ENCODE data around the gene ZNF311. TPM values are rescaled to one million over a fixed set of nuclear protein-coding genes. Genes with fewer than 3 reads are reported as not detected.
A peak's percentile ranks its signal among the peaks of the same experiment; 100 is the strongest.
"Not testable (repeated sequence)": the region's sequence is repeated elsewhere in the genome, so short reads cannot be mapped to it uniquely, and the experiment has no call there.

The ZNF311 gene
- total RNA-seq, 1 donor from 2014 or later, result 0.52 TPM

DNA sequence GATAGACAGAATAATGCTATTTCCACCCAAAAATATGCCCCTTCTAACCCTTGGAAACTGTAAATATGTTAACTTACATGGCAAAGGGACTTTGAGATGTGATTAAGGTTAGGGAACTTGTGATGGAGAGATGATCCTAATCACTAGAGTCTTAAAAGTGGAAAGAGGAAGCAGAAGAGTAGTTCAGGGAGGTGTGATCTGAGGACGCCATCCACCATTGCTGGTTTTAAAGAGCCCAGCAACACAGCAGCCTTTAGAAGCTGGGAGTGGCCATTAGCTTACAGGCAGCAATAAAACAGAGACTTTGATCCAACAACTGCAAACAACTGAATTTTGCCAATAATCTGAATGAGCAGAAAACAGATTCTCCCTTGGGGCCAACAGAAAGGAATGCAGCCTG, 30.6 kb downstream of the ZNF311 start:
- Mint-ChIP-seq H3K27me3 (ENCODE audit: low read depth) (peaks cover 1% of the 10 kb centered on the region), H3K36me3 (ENCODE audit: low read depth) (no peaks in the 10 kb centered on the region), H3K4me3 (ENCODE audit: unreplicated experiment) (no peak overlapping the region), H3K4me1 (ENCODE audit: low read depth) (peaks cover 8% of the 10 kb centered on the region), H3K27ac (ENCODE audit: unreplicated experiment) (no peak overlapping the region), H3K9me3 (ENCODE audit: low read depth) (peaks cover 3% of the 10 kb centered on the region)
- DNase-seq (ENCODE audit: low spot score), result no peak
- TF ChIP-seq CTCF (IDR thresholded peaks at IDR 0.05), result no peak

DNA sequence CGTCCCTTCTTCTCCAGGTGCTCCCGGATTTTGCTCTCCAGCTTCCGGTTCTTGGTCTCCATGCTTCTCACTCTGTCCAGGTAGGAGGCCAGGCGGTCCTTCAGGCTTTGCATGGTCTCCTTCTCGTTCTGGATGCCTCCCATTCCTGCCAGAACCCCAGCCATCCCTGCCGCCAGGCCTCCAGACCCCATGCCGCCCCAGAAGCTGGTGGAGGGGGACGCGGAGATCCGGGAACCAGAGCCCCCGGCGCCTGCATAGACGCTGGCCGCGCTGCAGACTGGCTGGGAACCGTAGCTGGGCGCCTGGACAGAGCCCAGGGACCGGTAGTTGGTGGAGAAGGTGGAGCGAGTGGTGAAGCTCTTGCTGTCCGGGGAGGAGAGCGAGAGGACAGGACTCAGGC, 35.1 kb downstream of the ZNF311 start:
- H3K27me3 Mint-ChIP-seq (ENCODE audit: low read depth), result peaks cover 18% of the 10 kb centered on the region
- H3K27ac Mint-ChIP-seq (ENCODE audit: unreplicated experiment); H3K36me3 Mint-ChIP-seq (ENCODE audit: low read depth); H3K4me3 Mint-ChIP-seq (ENCODE audit: unreplicated experiment); H3K4me1 Mint-ChIP-seq (ENCODE audit: low read depth): not testable (repeated sequence)
- peak; percentile 87 for DNase-seq (ENCODE audit: low spot score)
- H3K9me3 Mint-ChIP-seq (ENCODE audit: low read depth), result peaks cover 29% of the 10 kb centered on the region

GRCh38 chr6:28969129-28969528, 36.0 kb downstream of the ZNF311 start:
- peak; percentile 58 for DNase-seq (ENCODE audit: low spot score)
- Mint-ChIP-seq H3K36me3 (ENCODE audit: low read depth) (peaks cover 2% of the 10 kb centered on the region), H3K4me1 (ENCODE audit: low read depth) (no peaks in the 10 kb centered on the region), H3K27me3 (ENCODE audit: low read depth) (peaks cover 20% of the 10 kb centered on the region), H3K4me3 (ENCODE audit: unreplicated experiment) (no peak overlapping the region), H3K9me3 (ENCODE audit: low read depth) (peaks cover 31% of the 10 kb centered on the region), H3K27ac (ENCODE audit: unreplicated experiment) (no peak overlapping the region)
- TF ChIP-seq CTCF (IDR thresholded peaks at IDR 0.05), result no peak

DNA sequence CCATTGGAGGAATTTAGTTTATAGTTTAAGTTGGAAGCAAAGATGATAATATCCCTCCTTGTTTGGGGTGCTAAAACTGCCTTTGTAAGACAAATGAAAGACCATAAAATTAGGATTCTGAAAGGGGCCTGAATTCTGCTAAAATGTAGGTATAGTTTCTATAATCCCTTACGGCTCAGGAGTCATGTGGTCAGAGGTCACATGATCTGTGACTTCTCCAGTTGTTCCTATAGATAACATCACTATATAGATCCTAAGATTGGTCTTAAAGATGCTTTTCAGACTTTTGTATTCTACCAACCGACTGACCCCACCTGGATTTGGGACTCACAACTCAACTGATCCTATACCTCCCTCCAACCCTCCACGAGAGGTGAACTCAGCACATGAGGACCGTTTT, 36.6 kb downstream of the ZNF311 start:
- no peaks in the 10 kb centered on the region for H3K4me1 Mint-ChIP-seq (ENCODE audit: low read depth)
- peaks cover 2% of the 10 kb centered on the region for H3K36me3 Mint-ChIP-seq (ENCODE audit: low read depth)
- H3K4me3 Mint-ChIP-seq (ENCODE audit: unreplicated experiment), result no peak overlapping the region
- no peak for TF ChIP-seq CTCF (IDR thresholded peaks at IDR 0.05)
- DNase-seq (ENCODE audit: low spot score), result no peak
- H3K9me3 Mint-ChIP-seq (ENCODE audit: low read depth), result peaks cover 32% of the 10 kb centered on the region
- H3K27ac Mint-ChIP-seq (ENCODE audit: unreplicated experiment), result no peak overlapping the region
- peaks cover 22% of the 10 kb centered on the region for H3K27me3 Mint-ChIP-seq (ENCODE audit: low read depth)

GRCh38 chr6:28965706-28966105, 39.4 kb downstream of the ZNF311 start:
- Mint-ChIP-seq H3K27me3 (ENCODE audit: low read depth) (peaks cover 22% of the 10 kb centered on the region), H3K4me1 (ENCODE audit: low read depth) (no peaks in the 10 kb centered on the region), H3K27ac (ENCODE audit: unreplicated experiment) (no peak overlapping the region), H3K9me3 (ENCODE audit: low read depth) (peaks cover 32% of the 10 kb centered on the region), H3K4me3 (ENCODE audit: unreplicated experiment) (no peak overlapping the region), H3K36me3 (ENCODE audit: low read depth) (peaks cover 2% of the 10 kb centered on the region)
- TF ChIP-seq CTCF (IDR thresholded peaks at IDR 0.05), result no peak
- no peak for DNase-seq (ENCODE audit: low spot score)

GRCh38 chr6:28960846-28961500, 44.1 kb downstream of the ZNF311 start:
- H3K27ac Mint-ChIP-seq (ENCODE audit: unreplicated experiment), result no peak overlapping the region

DNA sequence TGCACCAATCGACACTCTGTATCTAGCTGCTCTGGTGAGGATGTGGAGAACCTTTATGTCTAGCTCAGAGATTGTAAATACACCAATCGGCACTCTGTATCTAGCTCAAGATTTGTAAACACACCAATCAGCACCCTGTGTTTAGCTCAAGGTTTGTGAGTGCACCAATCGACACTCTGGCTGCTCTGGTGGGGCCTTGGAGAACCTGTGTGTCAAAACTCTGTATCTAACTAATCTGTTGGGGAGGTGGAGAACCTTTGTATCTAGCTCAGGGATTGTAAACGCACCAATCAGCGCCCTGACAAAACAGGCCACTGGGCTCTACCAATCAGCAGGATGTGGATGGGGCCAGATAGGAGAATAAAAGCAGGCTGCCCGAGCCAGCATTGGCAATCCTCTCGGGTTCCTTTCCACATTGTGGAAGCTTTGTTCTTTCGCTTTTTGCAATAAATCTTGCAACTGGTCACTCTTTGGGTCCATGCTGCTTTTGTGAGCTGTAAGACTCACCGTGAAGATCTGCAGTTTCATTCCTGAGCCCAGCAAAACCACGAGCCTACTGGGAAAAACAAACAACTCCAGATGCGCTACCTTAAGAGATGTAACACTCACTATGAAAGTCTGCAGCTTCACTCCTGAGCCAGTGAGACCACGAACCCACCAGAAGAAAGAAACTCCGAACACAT, 46.4 kb downstream of the ZNF311 start:
- not testable (repeated sequence) for H3K36me3 Mint-ChIP-seq (ENCODE audit: low read depth); H3K27me3 Mint-ChIP-seq (ENCODE audit: low read depth); H3K4me3 Mint-ChIP-seq (ENCODE audit: unreplicated experiment); DNase-seq (ENCODE audit: low spot score); H3K27ac Mint-ChIP-seq (ENCODE audit: unreplicated experiment); H3K9me3 Mint-ChIP-seq (ENCODE audit: low read depth); H3K4me1 Mint-ChIP-seq (ENCODE audit: low read depth)

More at GRCh38 chr6:28960846-28961500, 44.1 kb downstream of the ZNF311 start:
- Mint-ChIP-seq H3K4me1 (ENCODE audit: low read depth) (no peaks in the 10 kb centered on the region), H3K27me3 (ENCODE audit: low read depth) (peaks cover 15% of the 10 kb centered on the region), H3K36me3 (ENCODE audit: low read depth) (no peaks in the 10 kb centered on the region), H3K4me3 (ENCODE audit: unreplicated experiment) (no peak overlapping the region), H3K9me3 (ENCODE audit: low read depth) (peaks cover 4% of the 10 kb centered on the region)
- no peak for DNase-seq (ENCODE audit: low spot score)
- TF ChIP-seq CTCF (IDR thresholded peaks at IDR 0.05), result no peak

DNA sequence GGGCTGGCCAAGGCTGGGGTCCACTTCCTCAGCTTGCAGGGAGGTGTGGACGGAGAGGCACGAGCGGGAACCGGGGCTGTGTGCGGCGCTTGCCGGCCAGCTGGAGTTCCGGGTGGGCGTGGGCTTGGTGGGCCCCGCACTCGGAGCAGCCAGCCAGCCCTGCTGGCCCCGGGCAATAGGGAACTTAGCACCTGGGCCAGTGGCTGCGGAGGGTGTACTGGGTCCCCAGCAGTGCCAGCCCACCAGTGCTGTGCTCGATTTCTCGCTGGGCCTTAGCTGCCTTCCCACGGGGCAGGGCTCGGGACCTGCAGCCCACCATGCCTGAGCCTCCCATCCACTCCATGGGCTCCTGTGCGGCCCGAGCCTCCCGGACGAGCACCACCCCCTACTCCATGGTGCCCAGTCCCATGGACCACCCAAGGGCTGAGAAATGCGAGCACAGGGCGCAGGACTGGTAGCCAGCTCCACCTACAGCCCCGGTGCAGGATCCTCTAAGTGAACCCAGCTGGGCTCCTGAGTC, 47.3 kb downstream of the ZNF311 start:
- H3K4me1 Mint-ChIP-seq (ENCODE audit: low read depth), result peaks cover 13% of the 10 kb centered on the region
- H3K27me3 Mint-ChIP-seq (ENCODE audit: low read depth); H3K4me3 Mint-ChIP-seq (ENCODE audit: unreplicated experiment); H3K9me3 Mint-ChIP-seq (ENCODE audit: low read depth); H3K27ac Mint-ChIP-seq (ENCODE audit: unreplicated experiment); H3K36me3 Mint-ChIP-seq (ENCODE audit: low read depth); DNase-seq (ENCODE audit: low spot score): not testable (repeated sequence)

Data from chondrocyte (in vitro differentiated cells).